GM21528 (cell line): ENCODE results near the gene VSX2.

Experiments
- ATAC-seq: cut with Tn5 transposase; IDR thresholded peaks from one replicate; pipeline ENCODE4 v1.9.1; 2021; ENCODE audit warnings: mild to moderate bottlenecking, moderate library complexity; ENCODE audit not compliant: unreplicated experiment, low FRiP score

Gene VSX2

GRCh38 chr14:74238974-74239847 lies at the start of gene VSX2:
Gene VSX2 (plus strand): TSS chr14:74239449. CDS start chr14:74239562, 113 bp downstream.
- no peak for ATAC-seq

GRCh38 chr14:74190927-74191575 lies 48.2 kb upstream of the VSX2 start:
- no peak for ATAC-seq

- ATAC-seq: no peak
Observed at GRCh38 chr14:74194506-74195274, 44.6 kb upstream of the VSX2 start.

GRCh38 chr14:74195623-74196022 lies 43.6 kb upstream of the VSX2 start:
- ATAC-seq: no peak

GRCh38 chr14:74198441-74199234 lies 40.6 kb upstream of the VSX2 start:
- ATAC-seq: no peak

- ATAC-seq: no peak
Observed at GRCh38 chr14:74202113-74202512, 37.1 kb upstream of the VSX2 start.

- no peak for ATAC-seq
Observed at GRCh38 chr14:74203639-74204038, 35.6 kb upstream of the VSX2 start.

GRCh38 chr14:74204491-74204890 lies 34.8 kb upstream of the VSX2 start:
- no peak for ATAC-seq

- no peak for ATAC-seq
Observed at GRCh38 chr14:74205882-74206281, 33.4 kb upstream of the VSX2 start.

- no peak for ATAC-seq
Observed at GRCh38 chr14:74207943-74208342, 31.3 kb upstream of the VSX2 start.

- no peak for ATAC-seq
Observed at GRCh38 chr14:74208642-74209041, 30.6 kb upstream of the VSX2 start.

GRCh38 chr14:74211945-74212580 lies 27.2 kb upstream of the VSX2 start:
- ATAC-seq: no peak

- no peak for ATAC-seq
Observed at GRCh38 chr14:74213907-74214803, 25.1 kb upstream of the VSX2 start.

- no peak for ATAC-seq
Observed at GRCh38 chr14:74216671-74217070, 22.6 kb upstream of the VSX2 start.

GRCh38 chr14:74217672-74218448 lies 21.4 kb upstream of the VSX2 start:
- no peak for ATAC-seq

- ATAC-seq: no peak
Observed at GRCh38 chr14:74218462-74218861, 20.8 kb upstream of the VSX2 start.

- no peak for ATAC-seq
Observed at GRCh38 chr14:74219277-74220205, 19.7 kb upstream of the VSX2 start.
